Measurements from ENCODE around the gene TMEM238.
A peak's percentile ranks its signal among the peaks of the same experiment; 100 is the strongest.

The TMEM238 gene

DNA sequence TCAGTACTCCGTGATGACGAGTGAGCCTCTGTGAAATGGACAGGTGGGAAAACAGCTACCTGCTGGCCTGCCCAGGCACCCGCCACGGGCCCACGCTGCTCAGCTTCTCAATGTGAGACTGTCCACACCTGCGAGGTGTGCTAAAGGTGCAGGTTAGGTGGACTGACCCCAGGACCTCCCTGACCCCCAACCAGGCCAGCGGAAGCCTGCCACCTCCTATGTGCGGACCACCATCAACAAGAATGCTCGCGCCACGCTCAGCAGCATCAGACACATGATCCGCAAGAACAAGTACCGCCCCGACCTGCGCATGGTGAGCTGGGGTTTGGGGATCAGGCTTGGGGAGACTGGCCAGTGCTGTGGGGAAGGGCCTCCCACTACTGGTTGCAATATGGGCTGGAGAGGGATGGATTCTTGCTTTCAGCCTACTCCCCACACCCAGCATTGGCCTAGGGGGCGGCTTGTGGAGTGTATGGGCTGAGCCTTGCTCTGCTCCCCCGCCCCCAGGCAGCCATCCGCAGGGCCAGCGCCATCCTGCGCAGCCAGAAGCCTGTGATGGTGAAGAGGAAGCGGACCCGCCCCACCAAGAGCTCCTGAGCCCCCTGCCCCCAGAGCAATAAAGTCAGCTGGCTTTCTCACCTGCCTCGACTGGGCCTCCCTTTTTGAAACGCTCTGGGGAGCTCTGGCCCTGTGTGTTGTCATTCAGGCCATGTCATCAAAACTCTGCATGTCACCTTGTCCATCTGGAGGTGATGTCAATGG is 3.8 kb upstream of the TMEM238 start:
- TF ChIP-seq, protein P1, sequence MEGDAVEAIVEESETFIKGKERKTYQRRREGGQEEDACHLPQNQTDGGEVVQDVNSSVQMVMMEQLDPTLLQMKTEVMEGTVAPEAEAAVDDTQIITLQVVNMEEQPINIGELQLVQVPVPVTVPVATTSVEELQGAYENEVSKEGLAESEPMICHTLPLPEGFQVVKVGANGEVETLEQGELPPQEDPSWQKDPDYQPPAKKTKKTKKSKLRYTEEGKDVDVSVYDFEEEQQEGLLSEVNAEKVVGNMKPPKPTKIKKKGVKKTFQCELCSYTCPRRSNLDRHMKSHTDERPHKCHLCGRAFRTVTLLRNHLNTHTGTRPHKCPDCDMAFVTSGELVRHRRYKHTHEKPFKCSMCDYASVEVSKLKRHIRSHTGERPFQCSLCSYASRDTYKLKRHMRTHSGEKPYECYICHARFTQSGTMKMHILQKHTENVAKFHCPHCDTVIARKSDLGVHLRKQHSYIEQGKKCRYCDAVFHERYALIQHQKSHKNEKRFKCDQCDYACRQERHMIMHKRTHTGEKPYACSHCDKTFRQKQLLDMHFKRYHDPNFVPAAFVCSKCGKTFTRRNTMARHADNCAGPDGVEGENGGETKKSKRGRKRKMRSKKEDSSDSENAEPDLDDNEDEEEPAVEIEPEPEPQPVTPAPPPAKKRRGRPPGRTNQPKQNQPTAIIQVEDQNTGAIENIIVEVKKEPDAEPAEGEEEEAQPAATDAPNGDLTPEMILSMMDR (IDR thresholded peaks at IDR 0.05; ENCODE audit: insufficient read depth, low read length, poor library complexity, severe bottlenecking) = no peak
- no peak for DNase-seq (ENCODE audit: extremely low read depth, insufficient read length)
- H3K27me3 ChIP-seq (replicated peaks; ENCODE audit: control insufficient read depth, insufficient read depth, low read length) = no peaks in the 10 kb centered on the region
- H3K4me3 ChIP-seq (replicated peaks; ENCODE audit: low read depth, low read length) = peak overlapping the region; percentile 90
- H3K36me3 ChIP-seq (ENCODE audit: control insufficient read depth, insufficient read depth, low read length) = peaks cover 40% of the 10 kb centered on the region

GRCh38 chr19:55386493-55386971 is 2.4 kb upstream of the TMEM238 start:
- no peak for DNase-seq (ENCODE audit: extremely low read depth, insufficient read length)
- TF ChIP-seq, protein P1 (IDR thresholded peaks at IDR 0.05; ENCODE audit: insufficient read depth, low read length, poor library complexity, severe bottlenecking) = no peak
- Histone ChIP-seq H3K27me3 (replicated peaks; ENCODE audit: control insufficient read depth, insufficient read depth, low read length) (no peaks in the 10 kb centered on the region), H3K36me3 (ENCODE audit: control insufficient read depth, insufficient read depth, low read length) (peaks cover 40% of the 10 kb centered on the region), H3K4me3 (replicated peaks; ENCODE audit: low read depth, low read length) (peak overlapping the region; percentile 90)

GRCh38 chr19:55385724-55386492 is 1.8 kb upstream of the TMEM238 start, which contains the start of gene RPL28:
TSS of gene RPL28 (plus strand) at chr19:55385932. CDS start at chr19:55386358, 426 bp downstream.
- TF ChIP-seq, protein P1 (IDR thresholded peaks at IDR 0.05; ENCODE audit: insufficient read depth, low read length, poor library complexity, severe bottlenecking) = no peak
- no peaks in the 10 kb centered on the region for H3K27me3 ChIP-seq (replicated peaks; ENCODE audit: control insufficient read depth, insufficient read depth, low read length)
- DNase-seq (ENCODE audit: extremely low read depth, insufficient read length) = peak; percentile 95
- H3K4me3 ChIP-seq (replicated peaks; ENCODE audit: low read depth, low read length) = peak within 1 kb of the TSS; percentile 90
- H3K36me3 ChIP-seq (ENCODE audit: control insufficient read depth, insufficient read depth, low read length) = peaks cover 35% of the 10 kb centered on the region

DNA sequence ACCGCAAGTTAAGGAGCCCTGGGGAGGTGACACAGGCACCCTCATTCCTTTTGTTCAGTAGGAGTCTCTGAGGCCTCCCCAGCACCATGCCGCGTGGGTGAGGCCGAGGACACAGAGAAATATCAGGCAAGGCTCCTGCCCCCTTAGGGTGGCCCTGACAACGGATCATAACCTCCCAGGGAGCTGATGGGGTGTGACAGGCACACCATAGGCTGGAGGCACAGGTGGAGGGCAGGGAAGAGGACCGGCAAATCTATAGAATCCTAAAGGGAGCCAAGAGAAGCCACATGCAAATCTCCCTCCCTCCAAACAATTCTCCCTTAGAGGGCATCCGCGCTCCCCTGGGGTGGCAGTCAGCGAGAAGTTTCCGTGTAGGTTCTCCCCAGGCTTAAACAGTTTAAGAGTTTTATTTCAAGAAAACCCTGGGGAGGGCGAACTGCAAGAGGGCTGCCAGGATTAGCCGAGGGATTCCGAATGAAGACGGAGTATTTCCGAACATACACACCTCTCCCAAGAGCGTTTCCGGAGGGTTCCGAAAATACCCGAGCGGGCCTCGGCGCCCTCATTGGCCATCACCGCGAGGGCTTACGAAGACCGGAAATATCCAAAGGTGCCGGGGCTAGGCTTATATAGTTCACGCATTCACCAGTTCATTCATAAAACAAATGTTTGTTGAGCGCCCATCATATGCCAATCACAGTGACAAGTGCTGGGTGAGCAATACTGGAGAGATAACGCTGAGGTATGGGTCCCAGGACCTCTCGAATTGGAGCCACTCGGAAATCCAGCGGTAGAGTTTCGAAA is 1.0 kb upstream of the TMEM238 start:
- peak overlapping the region; percentile 90 for H3K4me3 ChIP-seq (replicated peaks; ENCODE audit: low read depth, low read length)
- peak; percentile 94 for DNase-seq (ENCODE audit: extremely low read depth, insufficient read length)
- peaks cover 32% of the 10 kb centered on the region for H3K36me3 ChIP-seq (ENCODE audit: control insufficient read depth, insufficient read depth, low read length)
- no peaks in the 10 kb centered on the region for H3K27me3 ChIP-seq (replicated peaks; ENCODE audit: control insufficient read depth, insufficient read depth, low read length)
- TF ChIP-seq, protein P1 (IDR thresholded peaks at IDR 0.05; ENCODE audit: insufficient read depth, low read length, poor library complexity, severe bottlenecking) = no peak

DNA sequence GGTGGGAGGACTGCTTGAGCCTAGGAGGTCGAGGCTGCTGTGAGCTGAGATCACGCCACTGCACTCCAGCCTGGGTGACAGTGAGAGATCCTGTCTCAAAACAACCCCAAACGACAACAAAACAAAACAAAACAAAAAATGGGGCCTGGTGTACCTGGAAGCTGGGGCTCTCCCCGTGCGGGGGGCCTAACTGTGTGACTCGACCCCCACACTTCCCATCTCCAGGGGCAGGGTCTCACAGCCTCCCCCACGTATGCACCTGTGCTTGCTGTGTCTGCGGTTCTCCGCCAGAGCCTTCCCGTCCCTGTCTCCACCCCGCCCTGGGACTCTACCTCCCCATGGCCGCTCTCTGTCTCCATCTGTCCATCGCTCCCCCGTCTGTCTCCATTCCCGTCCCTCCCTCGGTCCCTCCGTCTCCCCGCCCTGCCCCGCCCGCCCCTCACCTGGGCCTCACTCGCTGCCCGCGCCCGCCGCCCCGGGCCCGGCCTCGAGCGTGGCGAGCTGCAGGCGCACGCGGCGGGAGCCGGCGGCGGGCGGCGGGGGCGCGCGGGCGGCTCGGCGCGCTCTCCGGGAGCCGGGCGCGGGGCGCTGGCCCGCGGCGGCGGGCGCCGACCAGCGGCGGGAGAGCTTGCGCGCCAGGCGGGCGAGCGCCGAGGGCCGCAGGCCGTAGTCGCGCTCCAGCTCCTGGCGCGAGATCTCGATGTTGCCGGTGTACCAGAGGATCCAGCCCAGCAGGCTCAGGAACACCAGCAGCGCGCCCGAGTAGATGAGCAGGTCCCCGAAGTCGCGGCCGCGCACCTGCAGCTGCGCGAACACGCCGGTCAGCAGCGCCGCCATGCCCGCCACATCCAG is 587 bp downstream of the TMEM238 start:
- peak; percentile 83 for DNase-seq (ENCODE audit: extremely low read depth, insufficient read length)
- TF ChIP-seq, protein P1 (IDR thresholded peaks at IDR 0.05; ENCODE audit: insufficient read depth, low read length, poor library complexity, severe bottlenecking) = peak; percentile 28
- Histone ChIP-seq H3K36me3 (ENCODE audit: control insufficient read depth, insufficient read depth, low read length) (peaks cover 18% of the 10 kb centered on the region), H3K4me3 (replicated peaks; ENCODE audit: low read depth, low read length) (peak overlapping the region; percentile 90), H3K27me3 (replicated peaks; ENCODE audit: control insufficient read depth, insufficient read depth, low read length) (no peaks in the 10 kb centered on the region)

All from GM06990 (cell line).